Sciatic nerve (tissue), 2 donors: ENCODE results near the gene JAG2. TPM values are rescaled to one million over a fixed set of nuclear protein-coding genes. Genes with fewer than 3 reads are reported as not detected.
A peak's percentile ranks its signal among the peaks of the same experiment; 100 is the strongest.

Experiments
- ATAC-seq: fragments of 200-7000 bp; cut with Tn5 transposase; one replicate; pipeline ENCODE4 v1.9.1; 2020; ENCODE audit warnings: mild to moderate bottlenecking, moderate library complexity
- DNase-seq: peaks from one replicate; pipeline ENCODE4 v3.0.0-alpha.2; 2020; ENCODE audit warnings: low spot score
- intact Hi-C: fragments of 100-400 bp; cut with DNase I; formaldehyde crosslinking; loops from one replicate; pipeline ENCODE4 v1.14.2; 2022
- total RNA-seq: library from RNA; stranded (reverse); fragmentation: NEBNext Ultra II Directional; extraction: Animal tissue kit (Norgen Biotek cat#: 25700); gene quantifications from one replicate; pipeline ENCODE4 v1.2.1, GENCODE V29; 2021
- donor health status: DM: no; HTN: no; CAD: no.
- donor health status: DM: no; HTN: no; CAD: no.

The JAG2 gene
- total RNA-seq, 1 donor from 2014 or later = 24.9 TPM

DNA sequence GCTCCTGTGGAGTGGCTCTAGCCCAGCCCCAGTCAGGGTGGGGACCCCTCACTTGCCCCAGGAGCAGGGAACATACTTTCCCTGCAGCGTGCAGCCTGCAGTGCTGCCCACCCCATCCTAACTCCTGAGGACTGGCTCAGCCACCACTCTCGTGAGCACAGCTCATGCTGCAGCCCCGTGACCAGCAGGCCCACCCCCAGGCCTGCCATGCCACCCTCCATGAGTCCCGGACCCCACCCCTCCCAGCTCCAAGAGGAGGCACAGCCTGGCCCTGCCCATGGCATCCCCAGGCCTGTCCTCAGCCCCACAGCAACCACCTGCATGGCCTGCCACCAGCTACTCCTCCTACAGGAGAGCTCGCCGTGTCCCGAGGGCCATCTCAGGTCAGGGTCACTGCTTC is 3.9 kb upstream of the JAG2 start:
- ATAC-seq (no peak), DNase-seq (no peak)
- intact Hi-C loops = no loop called here

GRCh38 chr14:105171004-105171673 is 2.6 kb upstream of the JAG2 start:
- DNase-seq (no peak), ATAC-seq (no peak)
- intact Hi-C loops = no loop called here

DNA sequence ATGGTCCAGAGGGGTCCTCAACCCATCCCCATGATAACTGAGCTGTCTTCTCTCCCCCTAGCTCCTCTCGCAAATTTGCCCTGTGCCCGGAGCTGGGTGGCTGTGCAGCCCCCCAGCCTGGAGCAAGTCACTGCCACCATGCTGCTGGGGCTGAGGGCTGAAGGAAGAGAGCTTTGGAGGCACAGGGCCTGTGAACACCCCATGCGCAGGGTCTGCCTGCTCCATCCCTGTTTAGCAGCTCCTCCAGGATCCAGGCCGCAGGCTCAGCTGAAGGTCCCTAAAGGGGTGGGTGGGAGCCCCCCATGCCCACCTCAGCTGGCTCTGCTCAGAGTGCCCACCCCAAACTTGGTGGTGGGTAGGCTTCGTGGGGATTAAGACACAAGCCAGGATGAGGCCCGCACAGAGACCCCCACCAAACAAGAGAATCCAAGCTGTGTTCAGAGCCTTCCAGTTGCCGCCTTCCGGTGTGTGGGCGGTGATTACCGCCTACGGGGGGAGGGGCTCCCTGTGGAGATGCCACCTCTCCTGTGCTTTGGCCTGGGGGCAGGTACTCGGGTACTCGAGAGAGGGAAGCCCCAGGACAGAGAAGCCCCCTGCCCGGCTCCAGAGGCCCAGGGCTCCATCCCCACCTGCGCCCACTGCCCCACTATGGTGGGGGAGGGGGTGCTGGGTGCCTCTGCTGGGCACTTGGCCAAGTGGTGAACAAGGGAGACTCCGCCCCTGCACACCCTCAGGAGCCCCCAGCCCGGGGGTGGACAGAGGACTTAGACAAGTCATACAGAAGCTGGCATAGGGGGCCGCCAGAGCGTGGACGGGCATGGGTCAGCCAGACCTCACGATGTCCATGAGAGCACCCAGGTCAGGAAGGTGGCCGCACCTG is 1.4 kb upstream of the JAG2 start:
- ATAC-seq (no peak), DNase-seq (no peak)
- intact Hi-C loops = no loop called here

DNA sequence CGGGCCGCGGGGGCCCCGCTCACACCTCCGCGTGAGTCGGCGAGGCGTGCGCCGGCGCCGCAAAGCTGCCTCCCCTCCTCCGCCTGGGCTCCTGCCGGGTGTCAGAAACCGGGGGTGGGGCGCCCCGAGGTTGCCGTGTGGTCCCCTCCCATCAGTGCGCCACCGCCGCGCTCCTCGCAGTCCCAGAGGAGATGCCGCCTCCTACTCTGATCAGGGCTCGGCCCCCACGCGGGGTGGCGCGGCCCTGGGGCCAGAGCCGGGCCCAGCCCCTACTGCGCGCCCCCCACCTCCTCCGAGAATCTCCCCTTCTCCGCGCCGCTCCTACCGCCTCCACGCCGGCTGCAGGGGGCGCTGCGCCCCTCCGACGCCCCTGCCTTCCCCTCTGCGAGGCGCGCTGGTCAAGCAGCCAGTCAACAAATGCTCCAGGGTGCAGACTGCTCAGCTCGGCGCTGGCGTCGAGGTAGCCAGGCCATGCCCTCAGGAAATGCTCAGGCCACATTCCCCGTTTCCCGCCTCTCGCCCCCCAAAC is 467 bp upstream of the JAG2 start:
- no peak for DNase-seq
- ATAC-seq = no peak
- intact Hi-C loops = no loop called here

- intact Hi-C loops = no loop called here
- no peak for ATAC-seq
- no peak for DNase-seq
Measured at GRCh38 chr14:105168093-105168420, 519 bp downstream of the JAG2 start.

DNA sequence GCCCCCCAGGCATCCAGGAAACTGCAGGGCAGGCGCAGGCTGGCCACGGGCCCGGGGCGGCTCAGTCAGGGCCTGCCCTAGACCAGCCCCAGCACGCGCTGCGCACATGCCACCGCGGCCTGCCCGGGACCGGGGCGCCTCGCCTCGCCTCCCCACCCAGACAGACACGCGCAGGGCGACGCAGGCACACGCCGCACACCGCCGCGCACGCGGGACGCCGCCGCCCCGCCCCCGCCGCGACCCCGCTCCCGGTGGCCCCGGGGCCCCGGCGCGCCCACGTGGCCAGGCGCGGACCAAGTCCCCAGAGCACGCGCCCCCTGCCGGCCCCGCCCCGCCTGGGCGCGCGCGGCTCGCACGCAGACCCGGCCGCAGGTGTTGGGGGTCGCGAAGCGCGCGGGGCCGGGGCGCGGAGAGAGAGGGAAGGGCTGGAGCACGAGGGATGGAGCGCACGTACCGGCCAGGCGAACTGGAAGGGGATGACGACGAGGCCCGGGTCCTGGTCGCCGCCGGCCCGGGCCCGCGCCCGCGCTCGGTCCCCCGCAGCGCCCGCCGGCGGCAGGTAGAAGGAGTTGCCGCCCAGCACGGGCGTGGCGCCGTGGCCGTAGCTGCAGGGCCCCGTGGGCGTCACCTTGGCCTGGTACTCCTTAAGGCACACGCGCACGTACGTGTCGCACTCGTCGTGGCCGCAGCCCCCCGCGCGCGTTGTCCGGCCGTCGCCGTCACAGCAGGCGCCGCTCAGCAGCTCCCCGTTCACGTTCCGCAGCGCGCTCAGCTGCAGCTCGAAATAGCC is 1.1 kb downstream of the JAG2 start:
- ATAC-seq (no peak), DNase-seq (no peak)
- intact Hi-C loops = no loop called here

DNA sequence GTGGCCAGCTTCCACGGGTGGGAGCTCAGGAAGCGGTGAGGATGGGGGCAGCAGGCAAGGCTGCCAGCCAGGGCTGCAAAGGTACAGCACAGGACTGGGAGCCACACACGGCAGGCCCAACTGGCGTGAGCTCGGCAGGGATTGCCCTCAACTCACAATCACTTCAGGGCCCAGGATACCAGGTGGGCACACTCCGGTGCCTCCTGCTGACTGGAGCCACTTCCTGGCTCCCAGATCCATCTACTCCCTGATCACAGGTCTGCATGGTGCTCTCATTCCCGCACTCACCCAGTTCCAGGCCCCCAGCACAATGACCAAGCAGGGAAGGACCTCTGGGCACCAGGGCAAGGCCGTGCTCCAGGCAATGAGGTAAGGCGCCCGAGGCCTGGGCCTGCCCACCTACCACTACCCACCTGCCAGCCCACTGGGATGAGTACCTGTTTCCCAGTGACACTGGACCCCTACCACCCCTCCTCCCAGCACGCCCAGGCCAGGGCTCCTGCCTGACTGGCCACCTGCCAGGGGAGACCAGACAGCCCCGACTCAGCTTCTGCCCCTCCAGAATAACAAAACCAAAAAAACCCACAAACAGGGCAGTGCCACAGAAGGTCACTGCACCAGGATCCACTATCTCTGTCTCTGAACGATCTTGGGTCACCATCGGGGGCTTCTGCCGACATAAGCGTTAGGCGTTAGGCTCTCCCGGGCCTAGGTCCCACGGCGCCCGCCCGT is 1.8 kb downstream of the JAG2 start:
- intact Hi-C loops = no loop called here
- ATAC-seq (no peak), DNase-seq (no peak)

GRCh38 chr14:105165761-105166485 is 2.7 kb downstream of the JAG2 start:
- intact Hi-C loops = no loop called here
- no peak for DNase-seq
- no peak for ATAC-seq

DNA sequence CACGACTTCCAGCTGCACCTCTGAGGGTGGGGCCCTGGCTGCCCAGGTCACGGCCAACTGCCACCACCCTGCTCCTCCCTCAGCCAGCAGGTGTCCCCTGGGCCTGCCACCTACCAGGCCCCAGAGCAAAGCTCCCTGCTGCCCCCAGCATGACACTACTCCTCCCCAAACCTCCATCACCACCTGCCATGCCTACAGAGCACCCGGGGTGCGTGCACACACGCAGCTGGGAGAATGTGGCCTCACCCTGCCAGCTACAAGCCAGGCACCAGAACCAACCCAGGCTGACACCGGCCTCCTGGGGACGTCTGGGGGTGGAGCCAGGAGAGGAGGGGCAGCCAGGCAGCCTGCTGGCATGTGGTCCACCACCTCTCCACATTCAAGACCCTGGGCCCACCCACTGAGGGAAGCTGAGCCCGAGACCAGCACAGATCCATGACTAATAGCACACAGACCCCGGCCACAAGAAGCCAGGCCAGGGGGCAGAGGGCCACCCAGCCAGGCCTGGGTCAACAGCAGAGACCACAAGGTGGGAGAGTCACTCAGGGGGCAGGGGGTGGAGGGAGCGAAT is 3.4 kb downstream of the JAG2 start:
- no peak for ATAC-seq
- no peak for DNase-seq
- intact Hi-C loops = no loop called here

DNA sequence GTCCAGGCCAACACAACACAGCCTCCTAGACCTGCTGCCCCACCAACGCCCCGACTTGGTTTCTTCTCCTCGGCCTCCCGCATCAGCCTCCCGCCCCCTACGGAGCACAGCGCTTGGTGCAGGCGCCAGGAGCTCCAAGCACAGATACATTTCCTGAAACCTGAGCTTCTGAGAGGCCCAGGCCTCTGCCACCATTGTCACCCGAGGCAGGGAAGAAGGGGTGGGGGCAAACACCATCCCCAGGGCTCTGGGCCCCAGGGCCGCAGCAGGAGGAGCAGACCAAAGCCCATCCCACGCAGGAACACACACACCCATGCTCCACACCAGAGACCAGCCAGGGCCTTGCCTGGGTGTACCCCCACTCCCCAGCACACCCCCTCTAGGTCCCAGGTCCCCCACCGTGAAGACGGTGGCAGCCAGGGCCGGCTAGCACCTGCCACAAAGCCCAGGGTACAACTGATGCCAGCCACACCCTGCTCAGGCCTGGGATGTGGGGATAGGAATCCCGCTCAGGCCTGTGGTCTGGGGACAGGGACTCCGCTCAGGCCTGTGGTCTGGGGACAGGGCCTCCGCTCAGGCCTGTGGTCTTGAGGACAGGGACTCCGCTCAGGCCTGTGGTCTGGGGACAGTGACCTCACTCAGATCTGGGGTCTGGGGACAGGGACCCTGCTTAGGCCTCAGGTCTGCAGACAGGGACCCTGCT is 5.4 kb downstream of the JAG2 start:
- ATAC-seq (no peak), DNase-seq (no peak)
- intact Hi-C loops = no loop called here

DNA sequence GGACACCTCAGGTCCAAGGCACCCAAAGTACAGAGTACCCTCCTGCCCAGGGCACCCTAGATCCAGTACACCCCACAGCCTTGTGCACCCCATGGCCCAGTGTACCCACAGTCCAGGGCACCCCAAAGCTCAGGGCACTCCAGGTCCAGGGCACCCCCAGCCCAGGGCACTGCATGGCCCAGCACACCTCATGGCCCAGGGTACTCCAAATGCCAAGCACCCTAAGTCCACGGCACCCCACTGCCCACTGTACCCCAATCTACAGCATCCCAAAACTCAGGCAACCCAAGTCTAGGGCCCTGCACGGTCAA is 6.0 kb downstream of the JAG2 start:
- DNase-seq (no peak), ATAC-seq (no peak)
- intact Hi-C loops = no loop called here

DNA sequence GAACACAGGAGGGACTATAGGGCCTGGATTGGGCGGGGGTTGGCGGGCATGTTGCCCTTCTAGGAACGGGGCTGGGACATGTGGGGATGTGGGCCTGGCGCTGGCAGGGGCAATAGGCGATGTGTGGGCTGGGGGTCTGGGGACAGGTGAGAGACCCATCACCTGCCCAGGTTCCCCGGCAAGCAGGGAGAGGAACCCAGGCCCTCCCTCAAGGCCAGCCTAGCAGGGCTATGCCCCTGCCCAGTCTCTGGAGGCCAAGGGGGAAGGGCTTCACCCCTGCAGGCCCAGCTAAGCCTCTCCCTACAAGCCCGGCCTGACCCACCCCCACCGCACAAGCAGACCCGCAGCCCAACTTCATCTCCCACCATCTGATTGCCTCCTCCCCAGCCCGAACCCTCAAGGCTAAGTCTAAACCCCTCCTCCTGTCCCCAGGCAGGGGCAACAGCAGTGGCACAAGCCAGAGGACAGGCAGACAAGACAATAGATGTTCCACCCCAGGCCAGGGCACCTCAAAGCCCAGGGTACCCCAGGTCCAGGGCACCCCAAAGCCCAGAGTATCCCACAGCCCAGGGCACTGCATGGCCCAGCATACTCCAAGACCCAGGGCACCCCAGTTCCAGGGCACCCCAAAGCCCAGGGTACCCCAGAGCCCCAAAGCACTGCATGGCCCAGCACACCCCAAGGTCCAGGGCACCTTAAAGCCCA is 6.5 kb downstream of the JAG2 start:
- ATAC-seq (peak; percentile 48), DNase-seq (no peak)
- intact Hi-C loops = no loop called here

DNA sequence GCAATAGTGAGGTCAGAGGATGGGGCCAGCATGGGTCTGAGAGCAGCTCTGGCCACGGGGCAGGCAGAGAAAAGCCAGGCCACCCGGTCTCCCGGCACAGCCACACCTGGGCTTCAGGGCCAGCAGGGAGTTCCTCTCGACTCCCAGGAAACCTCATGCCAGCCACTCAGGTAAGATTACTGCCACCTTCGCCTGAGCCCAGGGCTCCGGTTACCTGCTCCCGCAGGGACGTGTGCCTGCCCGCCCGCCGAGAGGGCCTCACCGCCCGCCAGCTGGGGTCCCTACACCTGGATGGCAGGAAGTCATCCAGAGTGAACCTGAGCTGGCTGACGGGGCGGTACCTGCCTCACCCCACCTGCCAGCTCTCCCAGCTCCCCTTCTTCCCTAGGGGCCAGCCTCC is 7.3 kb downstream of the JAG2 start:
- no peak for DNase-seq
- intact Hi-C loops = no loop called here
- ATAC-seq = no peak

DNA sequence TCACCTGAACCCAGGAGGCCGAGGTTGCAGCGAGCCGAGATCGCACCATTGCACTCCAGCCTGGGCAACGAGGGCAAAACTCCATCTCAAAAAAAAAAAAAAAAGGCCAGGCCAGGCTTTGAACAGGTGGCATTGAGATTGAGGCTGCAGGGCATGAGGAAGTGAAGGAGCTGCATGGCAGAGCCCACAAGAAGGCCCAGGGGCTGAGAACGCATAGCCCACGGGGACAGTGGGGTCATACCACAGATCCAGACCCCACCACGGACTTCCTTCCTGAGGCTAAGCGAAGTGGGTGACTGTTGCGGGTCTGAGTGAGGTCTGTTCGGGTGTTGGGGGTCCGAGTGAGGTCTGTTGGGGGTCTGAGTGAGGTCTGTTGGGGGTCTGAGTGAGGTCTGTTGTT is 7.8 kb downstream of the JAG2 start:
- DNase-seq (no peak), ATAC-seq (no peak)
- intact Hi-C loops = no loop called here

DNA sequence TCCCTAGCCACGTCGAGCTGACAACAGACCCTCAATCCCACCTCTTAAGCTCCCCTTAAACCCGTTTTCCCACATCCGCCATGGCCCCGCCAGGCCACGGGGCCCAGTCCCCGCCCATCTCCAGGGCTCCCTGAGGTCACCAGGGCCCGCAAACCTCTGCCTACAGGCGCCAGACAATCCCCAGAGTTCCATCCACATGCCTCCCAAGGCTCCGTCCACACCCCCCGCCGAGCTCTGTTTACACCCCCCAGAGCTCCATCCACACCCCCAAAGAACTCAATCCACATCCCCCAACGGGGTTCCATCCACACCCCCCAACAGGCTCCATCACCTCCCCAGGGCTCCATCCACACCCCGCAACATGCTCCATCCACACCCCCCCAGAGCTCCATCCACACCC is 9.2 kb downstream of the JAG2 start:
- no peak for DNase-seq
- no peak for ATAC-seq
- intact Hi-C loops = no loop called here

GRCh38 chr14:105158794-105159193 is 9.8 kb downstream of the JAG2 start:
- intact Hi-C loops = no loop called here
- DNase-seq = no peak
- ATAC-seq = no peak

DNA sequence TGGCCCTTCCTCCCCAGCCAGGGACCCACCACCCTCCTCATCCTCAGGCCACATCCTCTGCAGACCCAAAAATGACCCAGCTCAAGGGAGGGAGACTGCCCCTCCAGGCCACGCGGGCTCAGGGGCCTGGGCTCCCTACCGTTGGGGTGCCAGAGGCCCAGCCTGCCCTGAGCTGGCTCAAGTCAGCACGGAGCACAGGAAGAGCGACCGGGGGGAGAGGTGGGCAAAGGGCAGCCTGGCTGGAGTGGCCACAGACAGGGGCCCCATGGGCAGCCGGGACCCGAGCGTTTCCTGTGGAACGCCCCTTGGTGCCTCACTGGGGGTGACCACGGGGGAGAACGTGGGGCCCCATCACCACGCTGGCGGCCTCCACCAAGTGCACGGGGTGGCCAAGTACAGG is 10.7 kb downstream of the JAG2 start:
- intact Hi-C loops = no loop called here
- ATAC-seq = no peak

More for the DNA sequence above, 10.7 kb downstream of the JAG2 start:
- DNase-seq = no peak
